Stimulated activated CD4-positive, alpha-beta T cell treated with anti-CD3 and anti-CD28 coated beads, TNF-alpha, amount 100 ng/mL, for 1 hour (primary cell): ENCODE measurements around the gene KCNG4.

Experiments used
- DNase-seq, 3 donors: peaks; one replicate each; pipeline ENCODE4 v3.0.0-alpha.2; 2020; ENCODE audit warnings: low read depth in 3 of 3, low spot score in 1 of 3

The KCNG4 gene

GRCh38 chr16:84183911-84184591 lies 55.8 kb downstream of the KCNG4 start:
- no peak for DNase-seq

- no peak for DNase-seq
Observed at GRCh38 chr16:84183572-84183875, 56.3 kb downstream of the KCNG4 start.

GRCh38 chr16:84182680-84183571 lies 56.9 kb downstream of the KCNG4 start:
- DNase-seq = no peak

GRCh38 chr16:84182104-84182503 lies 57.7 kb downstream of the KCNG4 start:
- no peak for DNase-seq

GRCh38 chr16:84181144-84181915 lies 58.5 kb downstream of the KCNG4 start:
- DNase-seq = no peak

GRCh38 chr16:84180519-84181140 lies 59.2 kb downstream of the KCNG4 start:
- no peak for DNase-seq

GRCh38 chr16:84179612-84180320 lies 60.0 kb downstream of the KCNG4 start:
- DNase-seq = no peak

- DNase-seq = no peak
Observed at GRCh38 chr16:84178892-84179611, 60.8 kb downstream of the KCNG4 start.

GRCh38 chr16:84178146-84178765 lies 61.6 kb downstream of the KCNG4 start:
- no peak for DNase-seq

- DNase-seq = no peak
Observed at GRCh38 chr16:84177741-84178073, 62.1 kb downstream of the KCNG4 start.

GRCh38 chr16:84176192-84177053 lies 63.4 kb downstream of the KCNG4 start:
- no peak for DNase-seq

GRCh38 chr16:84175350-84176081 lies 64.3 kb downstream of the KCNG4 start:
- peak in 1 of 3 donors; percentile 57 for DNase-seq

- DNase-seq = no peak
Observed at GRCh38 chr16:84174396-84174795, 65.4 kb downstream of the KCNG4 start.

GRCh38 chr16:84169765-84170310 lies 70.0 kb downstream of the KCNG4 start:
- DNase-seq = no peak
